GM23248 (cell line): Measurements from ENCODE around the gene POGZ. TPM values are rescaled to one million over a fixed set of nuclear protein-coding genes. Genes with fewer than 3 reads are reported as not detected.

Experiments used
- DNase-seq: peaks from one replicate; pipeline ENCODE4 v3.0.0-alpha.2; 2015
- H2AFZ ChIP-seq: fragments of 200-600 bp; sonication (generic); 2 replicates; pipeline ENCODE4 v1.6.1; 2016; ENCODE audit warnings: antibody characterized with exemption
- H3F3A ChIP-seq: fragments of 200-600 bp; sonication (generic); 2 replicates; pipeline ENCODE4 v1.6.1; 2016; ENCODE audit warnings: mild to moderate bottlenecking, antibody characterized with exemption, mixed run types; ENCODE audit not compliant: insufficient read depth
- H3K27ac ChIP-seq: fragments of 200-600 bp; sonication (generic); 2 replicates; pipeline ENCODE4 v1.5.1; 2016; ENCODE audit warnings: mild to moderate bottlenecking
- H3K27me3 ChIP-seq: fragments of 200-600 bp; sonication (generic); replicated peaks from 2 replicates; pipeline ENCODE4 v1.6.1; 2016; ENCODE audit warnings: mild to moderate bottlenecking; ENCODE audit not compliant: insufficient read depth
- H3K36me3 ChIP-seq: fragments of 200-600 bp; sonication (generic); 2 replicates; pipeline ENCODE4 v1.6.1; 2016; ENCODE audit warnings: low read depth, mild to moderate bottlenecking
- H3K4me1 ChIP-seq: fragments of 200-600 bp; sonication (generic); 2 replicates; pipeline ENCODE4 v1.6.1; 2016; ENCODE audit warnings: mild to moderate bottlenecking; ENCODE audit not compliant: insufficient read depth
- H3K4me2 ChIP-seq: fragments of 200-600 bp; sonication (generic); one replicate; pipeline ENCODE4 v1.6.1; 2016; ENCODE audit warnings: mild to moderate bottlenecking; ENCODE audit not compliant: unreplicated experiment
- H3K4me3 ChIP-seq: fragments of 200-600 bp; sonication (generic); 2 replicates; pipeline ENCODE4 v1.5.1; 2016; ENCODE audit warnings: mild to moderate bottlenecking
- H3K79me2 ChIP-seq: fragments of 200-600 bp; sonication (generic); 2 replicates; pipeline ENCODE4 v1.6.1; 2016; ENCODE audit warnings: mild to moderate bottlenecking; ENCODE audit not compliant: insufficient read depth
- H3K9ac ChIP-seq: fragments of 200-600 bp; sonication (generic); 2 replicates; pipeline ENCODE4 v1.6.1; 2016; ENCODE audit warnings: mild to moderate bottlenecking
- H3K9me2 ChIP-seq: fragments of 200-600 bp; sonication (generic); 2 replicates; pipeline ENCODE4 v1.6.1; 2016; ENCODE audit warnings: mixed run types, mild to moderate bottlenecking, moderate library complexity; ENCODE audit not compliant: insufficient read depth
- H3K9me3 ChIP-seq: fragments of 200-600 bp; sonication (generic); one replicate; pipeline ENCODE4 v1.6.1; 2017; ENCODE audit warnings: low read depth
- H4K20me1 ChIP-seq: fragments of 200-600 bp; sonication (generic); 2 replicates; pipeline ENCODE4 v1.6.0; 2016; ENCODE audit not compliant: insufficient read depth
- EZH2 ChIP-seq: fragments of 200-600 bp; sonication (generic); IDR thresholded peaks from 2 replicates; pipeline ENCODE4 v1.6.1; 2018; ENCODE audit warnings: antibody characterized with exemption, mild to moderate bottlenecking; ENCODE audit not compliant: insufficient read depth, poor library complexity, severe bottlenecking
- EZH2phosphoT487 ChIP-seq: fragments of 200-600 bp; sonication (generic); IDR thresholded peaks from 2 replicates; pipeline ENCODE4 v1.6.1; 2018; ENCODE audit warnings: antibody characterized with exemption, moderate library complexity, mild to moderate bottlenecking, low read depth; ENCODE audit not compliant: insufficient read depth
- WGBS, 2 experiments: methylation state at CpG; one replicate each; pipeline ENCODE4 v1.1.6; 2015 to 2017; ENCODE audit warnings: low lambda C conversion rate in 2 of 2, low coverage in 1 of 2; ENCODE audit errors: missing lambda C conversion rate in 2 of 2; 5-methylcytosine and 5-hydroxymethylcytosine counted together
- in situ Hi-C: fragments of 300-500 bp; cut with MboI; formaldehyde crosslinking; loops from 2 replicates; pipeline ENCODE4 v1.15.0; 2020
- polyA plus RNA-seq: library from polyadenylated mRNA; unstranded; fragments of >200 nt; fragmentation: Nextera tagmentation; extraction: Ambion mirVana; gene quantifications from 2 replicates; pipeline ENCODE4 v1.2.1, GENCODE V29; 2016
- total RNA-seq: library from RNA; depleted of rRNA; stranded (reverse); fragments of >200 nt; shearing (Covaris generic); gene quantifications from 2 replicates; pipeline ENCODE4 v1.2.3, GENCODE V29; 2014

The POGZ gene
- total and polyA plus RNA-seq, 2 experiments from 2014 or later, result 14.9 to 15.5 TPM

- Histone ChIP-seq H3K36me3 (no peaks in the 10 kb centered on the region), H4K20me1 (no peaks in the 10 kb centered on the region), H3K27ac (no peak overlapping the region), H2AFZ (no peak overlapping the region), H3K9ac (no peak overlapping the region), H3K4me2 (no peak overlapping the region), H3K27me3 (no peaks in the 10 kb centered on the region), H3K79me2 (no peaks in the 10 kb centered on the region), H3K4me3 (no peak overlapping the region), H3F3A (no peaks in the 10 kb centered on the region), H3K9me3 (no peaks in the 10 kb centered on the region), H3K9me2 (no peaks in the 10 kb centered on the region), H3K4me1 (0 out of 2 replicates have a peak, but pooled peaks cover 3% of the 10 kb centered on the region)
- no peak for DNase-seq
- 36 to 40% methylated on average over 3 of the region's 3 CpGs for WGBS, 2 experiments
- TF ChIP-seq EZH2, result no peak
- no peak for TF ChIP-seq EZH2phosphoT487
- in situ Hi-C loops, result no loop called here
These were observed 82.0 kb downstream of the POGZ start for GRCh38 chr1:151377150-151377884.

- Histone ChIP-seq H3K9ac (no peak overlapping the region), H3K36me3 (no peaks in the 10 kb centered on the region), H3K27ac (no peak overlapping the region), H3K27me3 (no peaks in the 10 kb centered on the region), H3K79me2 (no peaks in the 10 kb centered on the region), H2AFZ (no peak overlapping the region), H3F3A (no peaks in the 10 kb centered on the region), H3K4me1 (peaks cover 16% of the 10 kb centered on the region; the same call in 1 of the 2 replicates), H3K9me2 (no peaks in the 10 kb centered on the region), H3K9me3 (no peaks in the 10 kb centered on the region), H4K20me1 (no peaks in the 10 kb centered on the region), H3K4me3 (no peak overlapping the region), H3K4me2 (no peak overlapping the region)
- WGBS, 2 experiments, result 96% methylated on average over 14 of the region's 14 CpGs
- in situ Hi-C loops, result no loop called here
- no peak for TF ChIP-seq EZH2phosphoT487
- TF ChIP-seq EZH2, result no peak
- DNase-seq, result no peak
These were observed 86.1 kb downstream of the POGZ start for GRCh38 chr1:151373196-151373595.

- Histone ChIP-seq H3K9ac (no peak within 1 kb of the TSS), H2AFZ (peak within 1 kb of the TSS; percentile 75), H3K4me1 (peaks cover 16% of the 10 kb centered on the region; the same call in 1 of the 2 replicates), H3K27ac (no peak within 1 kb of the TSS), H3F3A (no peaks in the 10 kb centered on the region), H3K27me3 (no peaks in the 10 kb centered on the region), H4K20me1 (no peaks in the 10 kb centered on the region), H3K4me3 (peak within 1 kb of the TSS; percentile 47), H3K36me3 (no peaks in the 10 kb centered on the region), H3K4me2 (peak within 1 kb of the TSS; percentile 59), H3K79me2 (no peaks in the 10 kb centered on the region), H3K9me2 (no peaks in the 10 kb centered on the region), H3K9me3 (no peaks in the 10 kb centered on the region)
- no peak for TF ChIP-seq EZH2
- TF ChIP-seq EZH2phosphoT487, result no peak
- peak; percentile 72 for DNase-seq
- in situ Hi-C loops, result no loop called here
- WGBS, 2 experiments, result 16 to 18% methylated on average over 10 to 11 of the region's 11 CpGs
These were observed 87.0 kb downstream of the POGZ start, which contains the start of gene SELENBP1 for GRCh38 chr1:151372058-151372934. TSS of gene SELENBP1 (minus strand) at chr1:151372705. CDS start at chr1:151372641, 64 bp downstream.

- Histone ChIP-seq H3K4me2 (peak overlapping the region; percentile 49), H3K36me3 (no peaks in the 10 kb centered on the region), H3K4me3 (0 out of 2 replicates have a peak overlapping the region, but pooled peaks have one; percentile 47), H2AFZ (no peak overlapping the region), H3K9me3 (no peaks in the 10 kb centered on the region), H3K27ac (no peak overlapping the region), H3K9me2 (no peaks in the 10 kb centered on the region), H3K79me2 (no peaks in the 10 kb centered on the region), H3K4me1 (peaks cover 16% of the 10 kb centered on the region; the same call in 1 of the 2 replicates), H3K27me3 (no peaks in the 10 kb centered on the region), H4K20me1 (no peaks in the 10 kb centered on the region), H3F3A (no peaks in the 10 kb centered on the region), H3K9ac (no peak overlapping the region)
- in situ Hi-C loops, result no loop called here
- WGBS, 2 experiments, result 6 to 11% methylated on average over 9 of the region's 9 CpGs
- DNase-seq, result peak; percentile 70
- TF ChIP-seq EZH2phosphoT487 (no peak), EZH2 (no peak)
These were observed 87.8 kb downstream of the POGZ start for GRCh38 chr1:151371370-151372057.
